ENCODE measurements around the gene CRELD2. TPM values are rescaled to one million over a fixed set of nuclear protein-coding genes. Genes with fewer than 3 reads are reported as not detected.

Gene CRELD2
- total RNA-seq, 2 donors from 2014 or later, result 55.1 to 70.1 TPM

- no peaks in the 10 kb centered on the region for H3K27me3 ChIP-seq (replicated peaks; ENCODE audit: insufficient read depth)
- H3K9me3 ChIP-seq, result no peaks in the 10 kb centered on the region
- H3K27ac ChIP-seq, result no peak overlapping the region
- TF ChIP-seq CTCF (IDR thresholded peaks at IDR 0.05) (no peak), POLR2A (IDR thresholded peaks at IDR 0.05) (no peak), POLR2AphosphoS5 (IDR thresholded peaks at IDR 0.05) (no peak)
- intact Hi-C loops (cut with DNase I), result no loop called here
- WGBS, result 91% methylated on average over 8 of the region's 8 CpGs
- H3K4me1 ChIP-seq (replicated peaks), result no peaks in the 10 kb centered on the region
- no peaks in the 10 kb centered on the region for H3K36me3 ChIP-seq
- no peak overlapping the region for H3K4me3 ChIP-seq
- DNase-seq (ENCODE audit: low spot score), result no peak
Measured at GRCh38 chr22:49894322-49895054, 23.9 kb upstream of the CRELD2 start.

- Histone ChIP-seq H3K27me3 (replicated peaks; ENCODE audit: insufficient read depth) (no peaks in the 10 kb centered on the region), H3K4me3 (no peak overlapping the region), H3K36me3 (no peaks in the 10 kb centered on the region), H3K27ac (no peak overlapping the region), H3K9me3 (no peaks in the 10 kb centered on the region), H3K4me1 (replicated peaks) (no peaks in the 10 kb centered on the region)
- DNase-seq (ENCODE audit: low spot score), result no peak
- intact Hi-C loops (cut with DNase I), result no loop called here
- TF ChIP-seq CTCF (IDR thresholded peaks at IDR 0.05) (no peak), POLR2AphosphoS5 (IDR thresholded peaks at IDR 0.05) (no peak), POLR2A (IDR thresholded peaks at IDR 0.05) (no peak)
- WGBS, result 96% methylated on average over 5 of the region's 5 CpGs
Measured at GRCh38 chr22:49896201-49896600, 22.2 kb upstream of the CRELD2 start.

GRCh38 chr22:49897015-49897684 is 21.3 kb upstream of the CRELD2 start:
- H3K27me3 ChIP-seq (replicated peaks; ENCODE audit: insufficient read depth), result no peaks in the 10 kb centered on the region
- no peaks in the 10 kb centered on the region for H3K4me1 ChIP-seq (replicated peaks)
- H3K4me3 ChIP-seq, result no peak overlapping the region
- H3K36me3 ChIP-seq, result no peaks in the 10 kb centered on the region
- DNase-seq (ENCODE audit: low spot score), result no peak
- TF ChIP-seq CTCF (IDR thresholded peaks at IDR 0.05), result no peak
- TF ChIP-seq POLR2A (IDR thresholded peaks at IDR 0.05), result no peak
- no peak for TF ChIP-seq POLR2AphosphoS5 (IDR thresholded peaks at IDR 0.05)
- intact Hi-C loops (cut with DNase I), result no loop called here
- WGBS, result 97% methylated on average over 8 of the region's 8 CpGs
- H3K27ac ChIP-seq, result no peak overlapping the region
- no peaks in the 10 kb centered on the region for H3K9me3 ChIP-seq

- H3K36me3 ChIP-seq, result peaks cover 0 to 10% of the 10 kb centered on the region in 2 donors
- H3K27me3 ChIP-seq (replicated peaks; ENCODE audit: insufficient read depth), result no peaks in the 10 kb centered on the region
- no peak overlapping the region for H3K4me3 ChIP-seq
- intact Hi-C loops (cut with DNase I), result no loop called here
- TF ChIP-seq CTCF (IDR thresholded peaks at IDR 0.05) (no peak), POLR2A (IDR thresholded peaks at IDR 0.05) (no peak), POLR2AphosphoS5 (IDR thresholded peaks at IDR 0.05) (no peak)
- H3K27ac ChIP-seq, result no peak overlapping the region
- WGBS, result 90% methylated on average over 6 of the region's 6 CpGs
- H3K4me1 ChIP-seq (replicated peaks), result no peaks in the 10 kb centered on the region
- no peak for DNase-seq (ENCODE audit: low spot score)
- H3K9me3 ChIP-seq, result no peaks in the 10 kb centered on the region
Measured at GRCh38 chr22:49899530-49899929, 18.9 kb upstream of the CRELD2 start.

Measured in prostate gland (tissue), 2 donors.